ENCODE results near the gene ABCA6.

ABCA6 gene

DNA sequence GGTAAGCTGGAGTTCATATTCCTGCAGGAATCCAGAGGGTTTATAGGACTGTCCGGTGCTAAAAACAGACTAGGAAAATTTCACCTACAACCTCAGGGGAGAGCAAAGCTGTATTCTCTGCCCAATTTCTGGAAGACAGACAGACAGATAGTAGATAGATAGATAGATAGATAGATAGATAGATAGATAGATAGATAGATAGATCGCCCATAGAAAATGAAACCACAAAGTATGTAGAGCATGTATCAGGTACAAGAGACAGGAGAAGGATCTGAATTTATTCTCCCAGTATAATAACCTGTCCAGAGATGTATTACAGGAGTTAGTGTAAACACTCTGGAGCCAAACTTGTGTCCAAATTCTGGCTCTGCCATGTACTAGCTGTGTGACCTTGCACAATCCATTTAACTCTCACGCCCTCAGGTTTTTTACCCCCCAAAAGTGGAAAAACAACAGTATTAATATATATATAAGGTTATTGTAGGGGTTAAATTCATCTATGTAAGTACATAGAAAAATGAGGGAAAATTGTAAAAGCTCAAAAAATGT, 2.1 kb upstream of the ABCA6 start:
- no peak for DNase-seq (ENCODE audit: low read depth in 2 of 2, low spot score in 1 of 2)

DNA sequence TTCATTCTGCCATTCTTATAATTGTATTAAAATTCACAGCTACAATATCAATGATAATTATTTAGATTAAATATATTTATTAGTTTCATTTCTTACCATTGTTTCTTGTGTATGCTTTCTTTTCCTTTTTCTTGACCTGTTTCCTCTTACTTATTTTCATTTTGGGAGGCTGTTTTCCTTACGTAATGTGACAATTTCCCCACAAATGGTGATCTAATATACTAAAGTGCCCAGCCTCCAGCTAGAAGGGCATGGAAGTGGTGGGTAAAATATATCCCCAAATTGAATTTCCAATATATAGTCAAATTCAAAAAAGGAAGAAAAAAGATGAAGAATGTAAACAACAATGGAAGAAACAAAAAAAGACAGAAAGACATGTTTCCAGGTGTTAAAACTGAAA, 1.5 kb upstream of the ABCA6 start:
- no peak for DNase-seq (ENCODE audit: low read depth in 2 of 2, low spot score in 1 of 2)

DNA sequence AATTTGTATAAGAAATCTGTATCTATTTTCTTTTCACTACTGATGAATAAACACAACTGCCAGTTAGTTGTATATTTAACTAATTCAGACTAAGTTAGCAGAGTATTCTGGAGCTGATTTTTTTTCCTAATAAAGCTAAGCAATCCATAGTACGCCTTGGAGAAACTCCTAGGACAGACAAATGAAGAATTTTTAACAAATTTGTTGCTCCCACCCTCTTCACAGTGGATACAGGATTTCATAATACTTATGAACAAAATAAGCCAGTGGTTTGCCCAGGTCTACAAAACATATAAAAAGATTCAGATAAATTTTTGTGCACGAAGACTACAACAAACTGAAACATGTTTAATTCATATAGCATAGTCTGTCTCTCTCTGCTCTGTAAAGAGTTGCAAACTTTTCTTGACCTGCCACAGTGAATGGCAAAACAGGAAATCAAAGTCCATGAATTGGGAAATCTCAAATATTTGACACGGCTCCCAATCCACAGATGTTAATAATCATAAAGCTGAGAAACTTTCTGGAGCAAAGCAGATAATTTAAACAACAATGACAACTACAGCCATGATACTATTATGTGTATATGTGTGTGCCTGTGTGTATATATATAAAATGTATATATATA, 594 bp upstream of the ABCA6 start:
- DNase-seq (ENCODE audit: low read depth in 2 of 2, low spot score in 1 of 2), result no peak

DNA sequence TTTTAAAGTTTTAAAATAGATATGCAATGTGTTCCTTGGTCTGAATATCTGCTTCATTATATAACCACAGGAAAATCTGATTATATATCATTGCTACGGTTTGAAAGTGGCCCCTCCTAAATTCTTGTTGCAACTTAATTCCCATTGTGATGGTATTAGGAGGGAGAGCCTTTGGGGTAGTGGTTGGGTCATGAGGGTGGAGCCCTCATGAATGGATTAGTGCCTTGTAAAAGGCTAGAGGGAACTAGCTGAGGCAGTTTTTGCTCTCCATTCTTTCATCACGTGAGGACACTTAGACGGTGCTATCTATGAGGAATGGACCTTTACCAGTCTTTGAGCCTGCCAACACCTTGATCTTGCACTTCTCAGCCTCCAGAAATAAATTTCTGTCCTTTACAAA, 7.6 kb downstream of the ABCA6 start:
- DNase-seq (ENCODE audit: low read depth in 2 of 2, low spot score in 1 of 2), result no peak

DNA sequence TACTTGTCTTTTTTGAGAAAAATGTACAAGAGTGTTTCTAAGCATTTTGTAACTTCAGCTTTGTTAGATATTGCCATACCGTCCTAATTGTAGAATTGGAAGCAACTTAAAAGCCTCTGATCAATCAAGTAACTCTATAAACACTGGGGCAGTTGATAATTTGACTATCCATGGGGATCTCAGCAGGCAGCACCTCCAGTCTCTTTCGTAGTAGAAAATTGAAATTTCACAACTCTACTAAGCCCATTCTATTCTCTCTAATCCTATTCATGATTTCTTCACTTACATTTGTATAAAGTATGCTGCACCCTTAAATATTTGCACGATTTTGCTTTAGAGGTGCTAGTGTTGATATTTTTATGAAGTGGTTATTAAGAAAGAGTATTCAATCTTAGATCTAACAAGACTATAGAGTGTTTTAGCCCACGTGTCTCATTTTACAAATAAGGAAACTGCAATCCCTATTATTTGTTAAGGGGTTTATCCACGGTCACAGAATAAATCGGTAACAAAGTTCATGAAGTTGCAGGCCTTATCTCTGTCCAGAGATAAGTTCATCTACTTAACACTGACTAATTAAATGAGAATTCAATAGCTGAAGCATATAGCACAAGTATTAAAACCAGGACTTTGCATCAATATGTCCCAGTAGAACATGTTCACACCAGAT, 10.9 kb downstream of the ABCA6 start:
- no peak for DNase-seq (ENCODE audit: low read depth in 2 of 2, low spot score in 1 of 2)

DNA sequence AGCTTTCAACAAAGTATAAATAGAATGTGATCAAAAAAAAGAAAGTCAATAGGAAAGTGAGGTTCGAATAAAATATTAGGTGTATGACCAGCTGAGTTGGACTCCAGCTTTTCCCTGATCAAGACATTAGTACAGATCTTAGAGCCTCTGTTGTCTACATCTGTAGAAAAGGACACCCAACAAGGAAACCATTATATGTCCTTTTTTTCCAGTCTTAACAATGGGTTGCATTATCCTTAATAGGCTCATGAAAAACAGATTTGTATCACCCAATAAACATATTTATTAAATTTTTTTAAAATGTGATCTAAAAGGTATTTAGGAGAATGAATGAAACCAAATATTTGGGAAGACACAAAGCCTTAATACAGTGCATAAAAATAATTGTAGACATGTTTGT, 18.1 kb downstream of the ABCA6 start:
- DNase-seq (ENCODE audit: low read depth in 2 of 2, low spot score in 1 of 2), result no peak

DNA sequence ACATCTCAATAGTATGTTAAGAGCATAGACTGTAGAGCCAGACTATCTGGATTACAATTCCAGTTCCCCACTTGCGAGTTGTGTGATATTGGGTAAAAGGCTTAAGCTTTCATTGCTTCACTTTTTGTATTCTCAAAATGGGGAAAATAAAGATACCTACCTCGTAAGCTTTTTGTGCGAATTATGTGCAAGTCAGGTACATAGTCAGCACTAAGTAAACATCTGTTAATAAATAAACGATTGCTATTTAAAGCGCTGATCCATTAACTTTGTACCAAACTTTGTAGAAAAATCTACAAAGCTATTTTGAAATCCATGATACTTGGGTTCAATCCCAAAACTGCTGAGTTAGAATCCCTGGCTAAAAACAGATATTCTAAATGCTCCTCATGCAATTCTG, 19.6 kb downstream of the ABCA6 start:
- DNase-seq (ENCODE audit: low read depth in 2 of 2, low spot score in 1 of 2), result no peak

DNA sequence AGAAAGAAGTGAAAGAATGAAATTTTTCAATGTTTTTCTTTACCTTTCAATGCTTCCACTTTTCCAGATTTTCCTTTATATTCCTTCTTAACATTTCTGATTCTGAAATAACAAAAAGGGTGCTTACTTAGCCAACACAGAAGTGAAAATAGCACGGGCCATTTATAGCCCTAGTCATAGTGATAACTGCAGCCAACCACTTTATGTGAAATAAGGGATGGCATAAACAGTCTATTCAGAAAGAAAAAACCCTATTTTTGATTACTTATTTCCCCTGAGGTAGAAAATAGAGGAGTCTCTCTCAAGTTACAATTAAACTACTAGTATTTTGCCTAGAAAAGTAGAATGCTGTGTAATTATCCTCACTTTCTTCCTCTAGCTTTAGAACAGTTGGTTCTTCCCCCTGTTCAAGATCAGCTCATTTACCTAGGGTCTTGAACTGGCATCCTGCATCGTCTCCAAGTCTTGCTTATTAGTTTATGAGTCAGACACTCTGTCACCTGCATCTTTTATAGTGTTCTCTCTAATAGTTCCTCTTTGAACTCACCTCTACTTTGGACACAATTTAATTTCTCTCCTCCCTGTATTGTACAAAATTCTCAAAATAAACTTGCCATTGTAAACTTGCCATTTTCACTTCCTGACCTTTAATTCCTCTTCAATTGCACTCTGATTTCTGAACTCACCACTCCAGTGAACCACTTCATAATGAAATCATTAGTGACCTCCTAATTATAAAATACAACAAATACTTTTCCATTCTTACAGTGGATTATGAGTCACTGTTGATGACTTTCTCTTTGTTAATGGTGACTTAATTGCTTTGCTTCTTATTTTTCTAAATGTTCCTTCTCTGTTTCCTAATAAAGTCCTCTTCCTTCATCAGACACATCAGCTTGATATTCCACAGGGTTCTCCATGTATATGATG, 23.6 kb downstream of the ABCA6 start:
- DNase-seq (ENCODE audit: low read depth in 2 of 2, low spot score in 1 of 2), result no peak

DNA sequence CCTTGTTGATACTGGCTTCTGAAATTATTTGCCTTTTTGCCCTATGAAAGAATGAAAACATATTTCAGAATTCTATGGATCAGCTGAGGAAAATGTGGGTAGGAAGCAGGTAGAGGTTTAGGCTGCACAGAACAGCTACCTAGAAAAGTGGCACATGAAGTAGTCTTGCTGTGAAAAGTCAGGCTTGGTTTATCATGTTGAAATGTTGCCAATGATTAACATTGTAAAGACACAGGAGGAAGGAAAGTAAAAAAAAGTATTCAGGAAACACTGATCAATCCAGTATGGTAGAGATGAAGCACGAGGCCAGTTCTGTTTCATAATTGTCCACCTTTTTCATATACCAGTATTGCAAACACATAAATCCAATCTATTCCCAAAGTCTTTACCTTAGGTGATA, 29.9 kb downstream of the ABCA6 start:
- no peak for DNase-seq (ENCODE audit: low read depth in 2 of 2, low spot score in 1 of 2)

DNA sequence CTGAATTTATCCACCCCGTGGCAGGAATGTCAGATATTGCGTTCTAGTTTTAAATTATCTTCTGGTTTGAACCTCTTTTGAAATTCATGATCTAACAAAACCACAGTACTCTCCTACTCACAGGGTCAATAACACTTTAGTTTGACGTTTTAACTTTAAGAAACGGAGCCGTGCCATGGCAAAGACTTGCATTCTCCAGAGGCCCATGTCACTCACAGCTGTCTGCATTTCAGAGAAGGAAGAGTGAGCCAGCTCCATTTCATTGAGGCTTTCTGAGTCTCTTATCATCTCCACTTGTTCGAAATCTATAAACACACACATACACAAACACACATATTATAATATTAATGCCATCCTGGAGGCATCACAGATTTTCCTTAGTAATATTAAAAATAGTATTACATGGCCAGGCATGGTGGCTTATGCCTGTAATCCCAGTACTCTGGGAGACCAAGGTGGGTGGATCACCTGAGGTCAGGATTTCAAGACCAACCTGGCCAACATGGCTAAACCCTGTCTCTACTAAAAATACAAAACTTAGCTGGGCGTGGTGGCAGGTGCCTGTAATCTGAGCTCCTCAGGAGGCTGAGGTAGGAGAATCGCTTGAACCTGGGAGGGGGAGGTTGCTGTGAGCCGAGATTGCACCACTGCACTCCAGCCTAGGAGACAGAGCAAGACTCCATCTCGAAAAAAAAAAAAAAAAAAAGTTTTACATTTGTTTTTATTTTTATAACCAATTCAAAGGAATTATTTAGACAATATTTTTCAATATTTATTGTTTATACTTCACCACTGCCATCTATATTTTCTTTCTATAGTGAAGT, 35.6 kb downstream of the ABCA6 start:
- DNase-seq (ENCODE audit: low read depth in 2 of 2, low spot score in 1 of 2), result no peak

DNA sequence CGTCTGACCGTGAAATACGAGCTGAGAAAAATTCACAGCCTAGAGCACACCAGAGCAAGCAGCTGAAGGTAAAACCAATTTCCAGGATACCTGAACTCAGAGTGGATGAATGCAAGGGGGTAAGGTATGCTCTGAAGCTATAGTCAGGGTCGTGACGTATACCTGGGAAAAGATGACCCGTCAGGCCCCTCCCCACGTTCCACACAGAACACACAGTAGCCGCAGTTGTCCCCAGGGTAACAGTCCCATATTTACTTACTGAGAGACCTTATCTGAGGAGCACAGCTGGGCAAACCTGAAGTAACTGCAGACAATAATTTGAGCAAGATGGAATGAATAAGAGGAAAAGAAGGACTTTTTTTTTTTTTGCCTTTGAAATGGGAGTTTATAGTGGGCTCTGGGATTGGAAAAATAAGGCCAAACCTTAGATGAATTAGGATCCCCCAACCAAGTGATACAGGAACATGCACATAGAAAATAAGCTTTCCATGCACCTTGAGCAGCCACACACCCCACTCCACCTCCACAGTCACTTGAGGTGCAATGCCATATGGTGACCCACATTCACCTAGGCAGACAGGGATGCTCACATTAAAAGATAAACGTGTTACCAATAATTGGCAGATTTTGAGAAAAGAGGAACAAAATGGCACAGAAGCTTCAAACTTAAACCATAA, 38.0 kb downstream of the ABCA6 start:
- DNase-seq (ENCODE audit: low read depth in 2 of 2, low spot score in 1 of 2), result no peak

DNA sequence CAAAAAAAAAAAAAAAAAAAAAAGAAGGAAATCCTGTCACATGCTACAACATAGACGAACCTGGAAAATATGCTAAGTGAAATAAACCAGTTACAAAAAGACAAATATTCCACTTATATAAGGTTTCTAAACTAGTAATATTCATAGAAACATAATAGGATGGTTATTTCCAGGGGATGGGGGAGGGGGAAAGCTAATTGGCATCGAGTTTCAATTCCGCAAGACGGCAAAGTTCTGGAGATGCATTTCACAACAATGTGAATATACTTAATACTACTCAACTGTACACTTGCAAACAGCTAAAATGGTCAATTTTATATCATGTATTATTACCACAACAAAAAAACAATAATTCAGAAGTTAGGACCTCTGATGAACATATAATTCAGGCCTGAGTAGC, 43.1 kb downstream of the ABCA6 start:
- DNase-seq (ENCODE audit: low read depth in 2 of 2, low spot score in 1 of 2), result no peak

DNA sequence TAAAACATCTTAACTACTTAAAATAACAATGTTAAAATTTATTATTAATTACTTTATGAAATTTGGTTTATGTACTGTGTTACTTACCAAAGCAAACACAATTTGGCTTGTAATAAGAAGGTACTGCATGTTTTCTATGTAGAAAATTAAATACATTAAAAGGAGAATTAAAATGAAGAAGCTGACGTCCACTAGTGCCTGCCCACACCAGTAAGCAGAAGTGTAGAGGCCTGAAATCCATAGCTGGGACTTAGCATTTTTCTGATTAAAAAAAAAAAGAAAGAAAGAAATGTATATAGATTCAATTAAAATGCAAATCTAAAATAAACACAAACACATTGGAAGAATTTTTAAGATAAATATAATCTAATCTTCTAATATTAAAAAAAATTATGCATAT, 45.2 kb downstream of the ABCA6 start:
- no peak for DNase-seq (ENCODE audit: low read depth in 2 of 2, low spot score in 1 of 2)

DNA sequence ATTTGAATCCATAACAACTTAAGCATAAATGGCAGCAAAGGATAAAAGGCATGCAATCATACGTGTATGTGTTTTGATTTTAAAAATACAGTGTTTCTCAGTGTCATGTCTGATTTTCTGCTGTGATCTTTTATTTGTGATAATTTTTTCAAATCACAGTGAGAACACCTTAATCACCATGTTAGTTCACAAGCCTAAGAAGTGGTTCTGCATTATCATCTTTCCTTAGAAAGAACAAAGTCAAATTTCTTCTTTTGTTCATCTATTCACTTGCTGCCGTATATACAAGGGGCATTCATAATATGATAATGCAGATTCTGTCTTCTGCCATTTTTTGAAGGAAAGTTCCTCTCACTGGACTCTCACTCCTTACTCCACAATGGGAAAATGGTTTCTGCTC, 47.7 kb downstream of the ABCA6 start:
- DNase-seq (ENCODE audit: low read depth in 2 of 2, low spot score in 1 of 2), result no peak

DNA sequence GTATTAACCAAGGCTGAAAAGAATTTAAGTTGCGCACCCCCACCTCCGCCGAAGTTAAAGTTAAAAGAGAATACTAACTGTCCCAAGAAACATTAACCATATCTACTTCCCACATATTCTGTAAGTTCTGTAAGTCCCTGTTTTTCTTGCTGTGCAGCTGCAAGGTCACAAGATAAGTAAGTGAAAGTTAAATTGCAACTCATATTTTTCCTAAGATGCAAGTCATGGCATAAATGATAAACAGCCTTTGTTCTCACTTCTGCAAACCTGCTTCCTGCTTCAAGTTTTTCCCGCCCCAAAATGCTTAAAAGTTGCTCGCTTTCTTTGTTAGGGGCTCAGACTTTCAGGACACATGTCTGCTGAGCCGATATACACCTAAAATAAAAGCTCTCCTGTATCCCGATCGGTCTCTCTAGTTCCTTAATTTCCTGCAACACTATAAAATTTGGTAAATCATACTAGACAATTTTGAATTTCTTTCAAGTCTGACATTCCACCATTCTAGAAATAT, 48.4 kb downstream of the ABCA6 start:
- DNase-seq (ENCODE audit: low read depth in 2 of 2, low spot score in 1 of 2), result no peak

DNA sequence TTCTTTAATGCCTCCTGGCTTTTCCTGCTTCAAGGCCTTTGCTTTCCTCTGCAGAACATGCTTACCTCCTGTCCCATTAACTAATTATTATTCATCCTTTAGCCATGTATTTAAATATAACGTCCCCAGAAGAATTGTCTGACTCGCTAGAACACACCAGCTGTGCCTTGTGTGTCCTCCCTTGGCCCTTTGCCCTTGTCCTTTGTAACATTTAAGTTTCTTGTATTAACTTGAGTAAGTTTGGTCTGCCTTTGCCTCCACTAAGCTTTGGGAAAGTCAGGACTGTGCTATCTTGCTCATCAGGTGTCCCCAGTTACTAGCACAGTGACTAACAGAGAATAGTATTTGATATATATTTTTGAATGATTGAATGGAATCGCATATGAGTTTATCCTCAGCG, 51.3 kb downstream of the ABCA6 start:
- no peak for DNase-seq (ENCODE audit: low read depth in 2 of 2, low spot score in 1 of 2)

DNA sequence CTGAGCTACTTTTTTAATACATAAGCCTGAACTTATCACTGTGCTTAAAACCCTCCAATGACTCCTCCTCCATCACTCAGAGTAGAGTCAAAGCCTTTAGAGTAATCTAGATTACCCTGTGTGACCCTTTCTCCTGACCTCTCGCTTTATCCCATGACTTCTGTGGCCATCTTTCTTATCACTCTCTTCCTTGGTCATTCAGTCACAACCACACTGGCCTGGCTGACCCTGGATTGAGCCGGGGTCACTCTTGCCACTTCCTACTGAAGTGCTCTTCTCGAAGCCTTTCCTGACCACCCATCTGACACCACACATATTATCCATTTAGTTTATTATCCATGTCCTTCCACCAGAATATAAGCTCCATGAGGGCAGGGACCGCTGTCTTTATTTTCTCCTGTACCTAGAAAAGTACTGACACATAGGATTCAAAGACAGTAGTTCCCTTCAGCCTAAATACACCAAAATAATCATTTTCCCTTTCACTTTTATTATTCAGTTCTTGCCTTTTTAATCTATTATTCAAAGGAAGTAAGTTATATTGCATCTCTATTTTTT, 53.0 kb downstream of the ABCA6 start:
- DNase-seq (ENCODE audit: low read depth in 2 of 2, low spot score in 1 of 2), result no peak

DNA sequence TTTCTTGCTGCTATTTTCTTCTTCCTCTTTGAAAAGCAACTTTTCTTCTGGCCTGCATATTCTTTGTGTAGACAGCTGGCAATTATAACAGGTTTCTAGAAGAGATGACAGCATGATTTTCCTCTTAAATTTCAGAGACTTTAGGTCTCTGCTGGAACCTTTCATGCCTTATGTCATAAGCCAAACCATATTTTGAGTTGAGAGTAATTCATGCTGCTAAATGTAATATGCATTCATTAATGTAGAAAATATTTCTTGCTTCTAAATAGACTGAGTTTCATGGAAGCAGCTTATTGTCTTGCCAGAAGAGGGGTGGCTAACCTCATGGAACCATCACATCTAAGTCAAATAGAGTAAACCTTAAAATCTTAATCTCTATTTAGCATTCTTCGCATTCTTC, 55.1 kb downstream of the ABCA6 start:
- no peak for DNase-seq (ENCODE audit: low read depth in 2 of 2, low spot score in 1 of 2)

DNA sequence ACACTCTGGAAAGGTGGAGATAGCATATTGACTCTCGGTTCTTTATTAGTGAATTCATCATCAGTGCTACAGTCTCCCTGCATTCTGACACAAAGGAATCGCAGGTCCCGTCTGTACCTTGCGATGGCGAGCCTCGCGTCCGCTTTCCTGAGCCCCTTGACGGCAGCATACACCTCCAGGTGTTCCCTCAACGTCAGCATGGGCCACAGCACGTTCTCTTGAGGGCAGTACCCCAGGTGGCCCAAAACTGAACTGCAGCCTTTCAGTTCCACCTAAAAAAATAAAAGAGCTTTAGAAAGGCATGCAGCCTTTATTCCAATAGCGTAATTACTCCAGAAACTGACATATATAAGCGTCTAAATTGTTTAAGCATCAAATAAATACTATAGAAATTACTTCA, 56.8 kb downstream of the ABCA6 start:
- DNase-seq (ENCODE audit: low read depth in 2 of 2, low spot score in 1 of 2), result no peak

DNA sequence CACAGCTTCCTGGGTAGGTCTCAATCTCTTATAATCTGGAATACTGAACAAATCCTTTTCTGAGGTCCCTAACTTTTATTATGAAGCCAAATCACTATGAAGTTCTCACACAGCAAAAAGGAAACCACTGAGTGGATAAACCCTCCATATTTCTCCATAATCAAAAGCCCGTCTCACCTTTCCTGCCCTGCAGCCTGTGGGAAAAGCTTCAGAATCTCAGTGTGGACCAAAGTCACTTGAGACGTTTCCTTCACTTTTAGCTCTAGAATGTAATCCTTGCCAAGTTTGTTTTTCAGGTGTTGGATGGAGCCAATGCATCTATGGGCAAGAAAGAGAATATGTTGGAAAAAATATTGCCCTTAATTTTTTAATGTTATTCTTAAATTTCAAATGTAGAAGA, 59.0 kb downstream of the ABCA6 start:
- DNase-seq (ENCODE audit: low read depth in 2 of 2, low spot score in 1 of 2), result no peak

Measured in stimulated activated CD8-positive, alpha-beta memory T cell treated with anti-CD3 and anti-CD28 coated beads, Interleukin-4, amount 100 ng/mL, for 1 hour (primary cell).